ENCODE measurements around the gene ADSS1.

Gene ADSS1

GRCh38 chr14:104718147-104718546 lies 5.9 kb upstream of the ADSS1 start:
- no peak for DNase-seq

- DNase-seq: no peak
Observed at GRCh38 chr14:104718871-104719270, 5.2 kb upstream of the ADSS1 start.

GRCh38 chr14:104719343-104719742 lies 4.7 kb upstream of the ADSS1 start:
- DNase-seq: no peak

- DNase-seq: no peak
Observed at GRCh38 chr14:104721505-104722431, 2.3 kb upstream of the ADSS1 start.

GRCh38 chr14:104722938-104723650 lies 935 bp upstream of the ADSS1 start:
- no peak for DNase-seq

GRCh38 chr14:104724407-104724980 lies 465 bp downstream of the ADSS1 start:
- DNase-seq: peak; percentile 55

GRCh38 chr14:104724981-104725771 lies 1.1 kb downstream of the ADSS1 start:
- peak; percentile 50 for DNase-seq

GRCh38 chr14:104725772-104726548 lies 1.9 kb downstream of the ADSS1 start:
- no peak for DNase-seq

GRCh38 chr14:104726600-104727451 lies 2.8 kb downstream of the ADSS1 start:
- DNase-seq: peak; percentile 22

- DNase-seq: no peak
Observed at GRCh38 chr14:104728631-104729030, 4.6 kb downstream of the ADSS1 start.

- DNase-seq: peak; percentile 16
Observed at GRCh38 chr14:104729176-104729834, 5.3 kb downstream of the ADSS1 start.

GRCh38 chr14:104729835-104730181 lies 5.8 kb downstream of the ADSS1 start:
- DNase-seq: no peak

- no peak for DNase-seq
Observed at GRCh38 chr14:104730487-104730886, 6.5 kb downstream of the ADSS1 start.

GRCh38 chr14:104731320-104732294 lies 7.6 kb downstream of the ADSS1 start:
- peak; percentile 44 for DNase-seq

GRCh38 chr14:104732355-104732804 lies 8.4 kb downstream of the ADSS1 start:
- no peak for DNase-seq

GRCh38 chr14:104732931-104733681 lies 9.1 kb downstream of the ADSS1 start:
- no peak for DNase-seq

GRCh38 chr14:104734051-104734587 lies 10.1 kb downstream of the ADSS1 start:
- no peak for DNase-seq

GRCh38 chr14:104734601-104734990 lies 10.6 kb downstream of the ADSS1 start:
- DNase-seq: no peak
